ENCODE results near the gene FARS2.

FARS2 gene

GRCh38 chr6:5516036-5516435, 254.7 kb downstream of the FARS2 start:
- no peak overlapping the region for H3K9ac ChIP-seq (ENCODE audit: low read length)
- no peaks in the 10 kb centered on the region for H3K36me3 ChIP-seq (ENCODE audit: control insufficient read depth, insufficient read depth, low read length)
- no peaks in the 10 kb centered on the region for H3K27me3 ChIP-seq (ENCODE audit: control insufficient read depth, insufficient read depth, low read length)
- H3K4me1 ChIP-seq (ENCODE audit: control insufficient read depth, insufficient read depth, low read length), result no peaks in the 10 kb centered on the region
- H3K27ac ChIP-seq (ENCODE audit: low read depth, low read length), result no peak overlapping the region
- no peak overlapping the region for H3K4me3 ChIP-seq (ENCODE audit: low read length)

- H3K36me3 ChIP-seq (ENCODE audit: control insufficient read depth, insufficient read depth, low read length), result no peaks in the 10 kb centered on the region
- no peaks in the 10 kb centered on the region for H3K4me1 ChIP-seq (ENCODE audit: control insufficient read depth, insufficient read depth, low read length)
- H3K27ac ChIP-seq (ENCODE audit: low read depth, low read length), result no peak overlapping the region
- no peak overlapping the region for H3K9ac ChIP-seq (ENCODE audit: low read length)
- H3K27me3 ChIP-seq (ENCODE audit: control insufficient read depth, insufficient read depth, low read length), result no peaks in the 10 kb centered on the region
- no peak overlapping the region for H3K4me3 ChIP-seq (ENCODE audit: low read length)
These were observed 256.5 kb downstream of the FARS2 start for GRCh38 chr6:5517796-5518195.

- Histone ChIP-seq H3K36me3 (ENCODE audit: control insufficient read depth, insufficient read depth, low read length) (no peaks in the 10 kb centered on the region), H3K4me3 (ENCODE audit: low read length) (no peak overlapping the region), H3K9ac (ENCODE audit: low read length) (no peak overlapping the region), H3K27ac (ENCODE audit: low read depth, low read length) (no peak overlapping the region), H3K27me3 (ENCODE audit: control insufficient read depth, insufficient read depth, low read length) (no peaks in the 10 kb centered on the region), H3K4me1 (ENCODE audit: control insufficient read depth, insufficient read depth, low read length) (no peaks in the 10 kb centered on the region)
These were observed 257.7 kb downstream of the FARS2 start for GRCh38 chr6:5518936-5519491.

GRCh38 chr6:5520796-5521195, 259.5 kb downstream of the FARS2 start:
- Histone ChIP-seq H3K36me3 (ENCODE audit: control insufficient read depth, insufficient read depth, low read length) (no peaks in the 10 kb centered on the region), H3K9ac (ENCODE audit: low read length) (no peak overlapping the region), H3K27me3 (ENCODE audit: control insufficient read depth, insufficient read depth, low read length) (no peaks in the 10 kb centered on the region), H3K27ac (ENCODE audit: low read depth, low read length) (no peak overlapping the region), H3K4me1 (ENCODE audit: control insufficient read depth, insufficient read depth, low read length) (no peaks in the 10 kb centered on the region), H3K4me3 (ENCODE audit: low read length) (no peak overlapping the region)

- H3K4me1 ChIP-seq (ENCODE audit: control insufficient read depth, insufficient read depth, low read length), result no peaks in the 10 kb centered on the region
- no peak overlapping the region for H3K9ac ChIP-seq (ENCODE audit: low read length)
- H3K27me3 ChIP-seq (ENCODE audit: control insufficient read depth, insufficient read depth, low read length), result no peaks in the 10 kb centered on the region
- H3K4me3 ChIP-seq (ENCODE audit: low read length), result no peak overlapping the region
- H3K27ac ChIP-seq (ENCODE audit: low read depth, low read length), result no peak overlapping the region
- H3K36me3 ChIP-seq (ENCODE audit: control insufficient read depth, insufficient read depth, low read length), result no peaks in the 10 kb centered on the region
These were observed 260.0 kb downstream of the FARS2 start for GRCh38 chr6:5521322-5521721.

- Histone ChIP-seq H3K4me3 (ENCODE audit: low read length) (no peak overlapping the region), H3K36me3 (ENCODE audit: control insufficient read depth, insufficient read depth, low read length) (no peaks in the 10 kb centered on the region), H3K27me3 (ENCODE audit: control insufficient read depth, insufficient read depth, low read length) (no peaks in the 10 kb centered on the region), H3K4me1 (ENCODE audit: control insufficient read depth, insufficient read depth, low read length) (no peaks in the 10 kb centered on the region), H3K9ac (ENCODE audit: low read length) (no peak overlapping the region), H3K27ac (ENCODE audit: low read depth, low read length) (no peak overlapping the region)
These were observed 260.8 kb downstream of the FARS2 start for GRCh38 chr6:5522147-5522546.

- no peak overlapping the region for H3K9ac ChIP-seq (ENCODE audit: low read length)
- no peak overlapping the region for H3K27ac ChIP-seq (ENCODE audit: low read depth, low read length)
These were observed 262.8 kb downstream of the FARS2 start for GRCh38 chr6:5524110-5524509.

GRCh38 chr6:5525209-5525608, 263.9 kb downstream of the FARS2 start:
- no peak overlapping the region for H3K27ac ChIP-seq (ENCODE audit: low read depth, low read length)
- H3K4me3 ChIP-seq (ENCODE audit: low read length), result no peak overlapping the region
- H3K36me3 ChIP-seq (ENCODE audit: control insufficient read depth, insufficient read depth, low read length), result no peaks in the 10 kb centered on the region
- no peak overlapping the region for H3K9ac ChIP-seq (ENCODE audit: low read length)
- no peaks in the 10 kb centered on the region for H3K4me1 ChIP-seq (ENCODE audit: control insufficient read depth, insufficient read depth, low read length)
- no peaks in the 10 kb centered on the region for H3K27me3 ChIP-seq (ENCODE audit: control insufficient read depth, insufficient read depth, low read length)

More at GRCh38 chr6:5524110-5524509, 262.8 kb downstream of the FARS2 start:
- Histone ChIP-seq H3K4me1 (ENCODE audit: control insufficient read depth, insufficient read depth, low read length) (no peaks in the 10 kb centered on the region), H3K27me3 (ENCODE audit: control insufficient read depth, insufficient read depth, low read length) (no peaks in the 10 kb centered on the region), H3K4me3 (ENCODE audit: low read length) (no peak overlapping the region), H3K36me3 (ENCODE audit: control insufficient read depth, insufficient read depth, low read length) (no peaks in the 10 kb centered on the region)

GRCh38 chr6:5529015-5529414, 267.7 kb downstream of the FARS2 start:
- H3K27me3 ChIP-seq (ENCODE audit: control insufficient read depth, insufficient read depth, low read length), result no peaks in the 10 kb centered on the region
- no peak overlapping the region for H3K4me3 ChIP-seq (ENCODE audit: low read length)
- H3K27ac ChIP-seq (ENCODE audit: low read depth, low read length), result no peak overlapping the region
- no peaks in the 10 kb centered on the region for H3K36me3 ChIP-seq (ENCODE audit: control insufficient read depth, insufficient read depth, low read length)
- H3K9ac ChIP-seq (ENCODE audit: low read length), result no peak overlapping the region
- H3K4me1 ChIP-seq (ENCODE audit: control insufficient read depth, insufficient read depth, low read length), result no peaks in the 10 kb centered on the region

GRCh38 chr6:5529733-5530132, 268.4 kb downstream of the FARS2 start:
- Histone ChIP-seq H3K27me3 (ENCODE audit: control insufficient read depth, insufficient read depth, low read length) (no peaks in the 10 kb centered on the region), H3K4me1 (ENCODE audit: control insufficient read depth, insufficient read depth, low read length) (no peaks in the 10 kb centered on the region), H3K4me3 (ENCODE audit: low read length) (no peak overlapping the region), H3K27ac (ENCODE audit: low read depth, low read length) (no peak overlapping the region), H3K9ac (ENCODE audit: low read length) (no peak overlapping the region), H3K36me3 (ENCODE audit: control insufficient read depth, insufficient read depth, low read length) (no peaks in the 10 kb centered on the region)

- no peaks in the 10 kb centered on the region for H3K27me3 ChIP-seq (ENCODE audit: control insufficient read depth, insufficient read depth, low read length)
- no peak overlapping the region for H3K9ac ChIP-seq (ENCODE audit: low read length)
- no peak overlapping the region for H3K27ac ChIP-seq (ENCODE audit: low read depth, low read length)
- no peak overlapping the region for H3K4me3 ChIP-seq (ENCODE audit: low read length)
- no peaks in the 10 kb centered on the region for H3K4me1 ChIP-seq (ENCODE audit: control insufficient read depth, insufficient read depth, low read length)
- no peaks in the 10 kb centered on the region for H3K36me3 ChIP-seq (ENCODE audit: control insufficient read depth, insufficient read depth, low read length)
These were observed 269.8 kb downstream of the FARS2 start for GRCh38 chr6:5531161-5531560.

- Histone ChIP-seq H3K27me3 (ENCODE audit: control insufficient read depth, insufficient read depth, low read length) (no peaks in the 10 kb centered on the region), H3K27ac (ENCODE audit: low read depth, low read length) (no peak overlapping the region), H3K4me3 (ENCODE audit: low read length) (no peak overlapping the region), H3K9ac (ENCODE audit: low read length) (no peak overlapping the region), H3K4me1 (ENCODE audit: control insufficient read depth, insufficient read depth, low read length) (no peaks in the 10 kb centered on the region), H3K36me3 (ENCODE audit: control insufficient read depth, insufficient read depth, low read length) (no peaks in the 10 kb centered on the region)
These were observed 270.6 kb downstream of the FARS2 start for GRCh38 chr6:5531853-5532375.

- H3K27ac ChIP-seq (ENCODE audit: low read depth, low read length), result no peak overlapping the region
- H3K4me3 ChIP-seq (ENCODE audit: low read length), result no peak overlapping the region
- H3K4me1 ChIP-seq (ENCODE audit: control insufficient read depth, insufficient read depth, low read length), result no peaks in the 10 kb centered on the region
- no peaks in the 10 kb centered on the region for H3K27me3 ChIP-seq (ENCODE audit: control insufficient read depth, insufficient read depth, low read length)
- H3K9ac ChIP-seq (ENCODE audit: low read length), result no peak overlapping the region
- H3K36me3 ChIP-seq (ENCODE audit: control insufficient read depth, insufficient read depth, low read length), result no peaks in the 10 kb centered on the region
These were observed 271.6 kb downstream of the FARS2 start for GRCh38 chr6:5532941-5533340.

Measured in rectal smooth muscle tissue (tissue), 1 donor.